Activated naive CD8-positive, alpha-beta T cell treated with anti-CD3 and anti-CD28 coated beads, Interleukin-2, amount 50 U/mL, for 24 hours (primary cell): ENCODE measurements around the gene ZSWIM7.
A peak's percentile ranks its signal among the peaks of the same experiment; 100 is the strongest.

Source experiments
- ATAC-seq: fragments of 150-1000 bp; cut with Tn5 transposase; one replicate; pipeline ENCODE4 v1.10.0; 2021
- DNase-seq: peaks from one replicate; pipeline ENCODE4 v3.0.0; 2021
- H3K27ac Mint-ChIP-seq: one replicate; pipeline ENCODE4 v1.8.0; 2021; ENCODE audit warnings: mild to moderate bottlenecking, mixed read lengths
- H3K27me3 Mint-ChIP-seq: one replicate; pipeline ENCODE4 v1.8.0; 2021; ENCODE audit warnings: mixed read lengths
- H3K36me3 Mint-ChIP-seq: one replicate; pipeline ENCODE4 v1.8.0; 2021; ENCODE audit warnings: low read depth, mixed read lengths
- H3K4me1 Mint-ChIP-seq: one replicate; pipeline ENCODE4 v1.8.0; 2021; ENCODE audit warnings: mixed read lengths
- H3K4me3 Mint-ChIP-seq: one replicate; pipeline ENCODE4 v1.8.0; 2021; ENCODE audit warnings: mild to moderate bottlenecking, moderate library complexity, mixed read lengths
- H3K9me3 Mint-ChIP-seq: one replicate; pipeline ENCODE4 v1.8.0; 2021; ENCODE audit warnings: mixed read lengths

Gene ZSWIM7

DNA sequence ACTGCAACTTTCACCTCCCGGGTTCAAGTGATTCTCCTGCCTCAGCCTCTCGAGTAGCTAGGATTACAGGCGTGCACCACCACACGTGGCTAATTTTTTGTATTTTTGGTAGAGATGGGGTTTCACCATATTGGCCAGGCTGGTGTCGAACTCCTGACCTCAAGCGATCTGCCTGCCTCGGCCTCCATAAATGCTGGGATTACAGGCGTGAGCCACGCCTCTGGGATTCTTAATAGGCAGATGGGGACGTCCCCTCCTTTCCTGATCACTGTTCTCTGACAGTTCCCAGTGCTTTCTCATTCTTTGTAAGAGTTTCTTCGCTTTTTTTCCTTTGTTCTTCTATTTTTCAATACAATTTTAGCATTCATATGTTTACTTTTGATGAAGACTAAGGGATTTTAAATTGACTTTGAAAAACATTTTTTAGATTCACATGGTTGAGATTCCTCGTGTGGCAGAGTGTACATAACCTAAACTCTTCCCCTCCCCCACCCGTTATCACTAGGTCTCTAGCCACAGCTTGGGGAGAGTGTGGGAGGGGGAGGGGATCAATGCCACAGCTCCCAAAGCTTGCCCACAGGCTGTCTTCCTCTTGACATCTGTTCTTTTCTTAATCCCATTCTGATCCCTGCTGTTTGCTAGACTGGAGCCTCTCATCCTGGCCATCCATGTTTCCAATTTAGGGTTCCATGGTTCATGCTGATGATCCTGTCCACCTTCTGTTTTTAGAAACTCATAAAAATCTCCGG, 43.5 kb downstream of the ZSWIM7 start:
- Mint-ChIP-seq H3K4me3 (no peak overlapping the region), H3K36me3 (no peaks in the 10 kb centered on the region), H3K27me3 (peaks cover 25% of the 10 kb centered on the region), H3K9me3 (no peaks in the 10 kb centered on the region), H3K4me1 (peaks cover 40% of the 10 kb centered on the region), H3K27ac (no peak overlapping the region)
- no peak for DNase-seq
- no peak for ATAC-seq

DNA sequence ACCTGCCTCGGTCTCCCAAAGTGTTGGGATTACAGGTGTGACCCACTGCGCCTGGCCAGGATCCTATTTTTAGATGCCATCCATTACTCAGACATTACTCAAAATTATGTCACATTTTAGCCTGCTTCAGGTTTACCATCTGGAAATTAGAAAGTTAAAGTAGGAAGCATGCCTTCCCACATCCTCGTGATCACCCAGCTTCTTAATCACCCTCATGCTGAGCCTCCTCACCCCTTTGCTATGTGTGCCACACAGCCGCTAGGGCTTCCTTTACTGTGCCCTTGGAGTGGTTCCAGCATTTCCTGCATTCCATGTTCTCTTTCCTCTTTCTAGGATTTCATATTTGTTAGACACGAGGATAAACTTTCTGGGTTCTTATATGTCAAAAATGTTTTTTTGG, 45.3 kb downstream of the ZSWIM7 start:
- Mint-ChIP-seq H3K4me3 (no peak overlapping the region), H3K9me3 (no peaks in the 10 kb centered on the region), H3K36me3 (no peaks in the 10 kb centered on the region), H3K4me1 (peaks cover 31% of the 10 kb centered on the region), H3K27ac (no peak overlapping the region), H3K27me3 (peaks cover 25% of the 10 kb centered on the region)
- ATAC-seq: no peak
- no peak for DNase-seq

DNA sequence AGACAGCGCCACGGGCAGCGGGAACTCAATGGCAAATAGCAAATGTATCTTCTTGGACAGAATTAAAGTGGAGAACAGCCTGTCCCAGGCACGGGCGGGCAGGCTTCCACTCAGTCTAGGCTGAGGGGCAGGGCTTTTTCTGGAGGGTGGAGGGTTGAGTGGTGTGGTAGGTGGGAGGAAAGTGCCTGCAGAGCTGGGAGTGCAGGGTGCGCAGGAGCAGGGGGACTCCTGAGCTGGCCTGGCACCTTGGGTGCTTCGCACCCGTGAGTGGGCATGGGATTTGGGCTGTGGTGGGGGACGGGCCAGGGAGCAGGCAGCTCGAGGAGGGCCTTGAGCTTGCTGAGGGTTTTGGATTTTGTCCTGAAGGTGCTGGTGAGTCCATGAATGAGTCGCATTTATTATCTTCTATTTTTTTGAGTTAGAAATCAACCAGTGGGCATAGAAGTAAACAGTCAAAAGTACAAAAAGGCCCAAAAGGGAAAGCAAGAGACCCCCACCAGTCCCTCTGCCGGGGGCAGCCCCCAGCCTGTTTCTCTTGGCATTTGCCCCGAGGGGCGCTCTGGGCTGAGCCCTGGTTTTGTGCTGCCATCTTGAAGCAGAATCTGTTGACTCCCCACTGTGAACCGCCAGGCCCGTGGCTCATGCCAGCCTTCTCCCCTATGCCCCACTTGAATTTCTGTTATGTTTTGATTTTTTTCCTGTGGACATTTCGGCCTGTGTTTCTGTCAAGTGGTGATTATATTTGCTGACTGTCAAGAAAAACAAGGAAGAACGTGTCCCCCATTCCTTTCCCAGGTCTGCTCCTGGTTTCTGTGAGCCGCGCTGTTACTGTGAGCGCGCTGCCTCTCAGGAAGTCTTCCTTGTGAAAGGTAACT, 46.4 kb downstream of the ZSWIM7 start:
- peaks cover 22% of the 10 kb centered on the region for H3K27me3 Mint-ChIP-seq
- no peaks in the 10 kb centered on the region for H3K36me3 Mint-ChIP-seq
- H3K9me3 Mint-ChIP-seq: no peaks in the 10 kb centered on the region
- peaks cover 20% of the 10 kb centered on the region for H3K4me1 Mint-ChIP-seq
- no peak for ATAC-seq
- no peak overlapping the region for H3K27ac Mint-ChIP-seq
- H3K4me3 Mint-ChIP-seq: no peak overlapping the region
- no peak for DNase-seq

DNA sequence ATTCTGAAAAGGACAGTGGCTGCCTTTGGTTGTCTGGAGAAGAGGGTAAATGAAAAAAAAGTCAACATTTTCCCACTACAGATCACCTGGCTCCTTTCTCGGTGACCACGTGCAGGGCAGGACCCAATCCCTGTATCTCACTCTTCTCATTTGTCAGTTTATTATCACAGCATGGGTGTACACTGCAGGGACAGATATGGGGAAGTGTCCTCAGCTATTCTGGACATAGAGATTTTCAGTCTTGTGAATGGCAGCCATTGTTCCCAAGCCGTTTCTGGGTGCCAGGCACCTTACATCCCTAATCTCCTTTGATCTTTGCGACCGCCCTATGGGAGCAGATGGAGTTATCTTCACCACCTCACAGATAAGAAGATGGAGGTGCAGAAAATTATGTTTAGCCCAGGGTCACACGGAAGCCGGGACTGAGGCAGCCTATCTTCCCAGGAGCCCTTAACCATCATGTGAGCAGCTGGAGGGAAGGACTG, 47.4 kb downstream of the ZSWIM7 start:
- Mint-ChIP-seq H3K4me3 (no peak overlapping the region), H3K27ac (no peak overlapping the region), H3K27me3 (peaks cover 19% of the 10 kb centered on the region), H3K9me3 (no peaks in the 10 kb centered on the region), H3K4me1 (peaks cover 14% of the 10 kb centered on the region), H3K36me3 (no peaks in the 10 kb centered on the region)
- DNase-seq (no peak), ATAC-seq (no peak)

DNA sequence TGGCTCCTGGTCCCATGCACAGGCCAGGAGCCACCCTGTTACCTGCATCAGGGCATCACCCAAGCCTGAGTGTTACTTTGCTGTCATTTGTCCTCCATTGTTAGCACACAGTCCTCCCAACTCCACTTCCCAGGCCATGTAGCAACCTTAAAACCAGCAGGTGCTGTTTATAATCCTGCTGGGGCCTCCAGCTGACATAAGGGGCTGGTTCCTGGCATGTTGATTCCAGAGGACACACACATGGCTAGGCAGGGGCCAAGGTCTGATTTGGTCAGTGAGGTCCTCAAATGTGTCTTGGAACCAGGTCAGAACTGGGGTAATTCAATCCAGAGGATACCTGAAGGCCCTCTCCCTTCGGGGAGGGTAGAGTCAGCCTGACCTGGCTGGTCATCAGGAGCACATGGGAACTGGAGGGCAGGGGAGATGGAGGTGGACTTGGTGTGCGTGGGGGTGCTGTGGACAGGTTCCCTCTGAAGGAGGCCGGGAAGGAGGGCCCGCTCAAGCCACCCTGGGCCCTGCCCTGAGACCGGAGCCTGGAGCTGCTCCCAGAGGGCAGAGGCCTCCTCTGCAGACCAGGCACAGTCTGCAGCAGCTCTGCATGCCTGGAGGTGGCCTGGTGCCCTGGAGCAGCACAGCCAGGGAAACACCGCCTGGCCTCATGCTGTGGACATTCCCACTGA, 48.0 kb downstream of the ZSWIM7 start:
- Mint-ChIP-seq H3K36me3 (no peaks in the 10 kb centered on the region), H3K4me3 (no peak overlapping the region), H3K4me1 (peaks cover 13% of the 10 kb centered on the region), H3K9me3 (no peaks in the 10 kb centered on the region), H3K27ac (no peak overlapping the region), H3K27me3 (peaks cover 21% of the 10 kb centered on the region)
- no peak for DNase-seq
- peak; percentile 29 for ATAC-seq

DNA sequence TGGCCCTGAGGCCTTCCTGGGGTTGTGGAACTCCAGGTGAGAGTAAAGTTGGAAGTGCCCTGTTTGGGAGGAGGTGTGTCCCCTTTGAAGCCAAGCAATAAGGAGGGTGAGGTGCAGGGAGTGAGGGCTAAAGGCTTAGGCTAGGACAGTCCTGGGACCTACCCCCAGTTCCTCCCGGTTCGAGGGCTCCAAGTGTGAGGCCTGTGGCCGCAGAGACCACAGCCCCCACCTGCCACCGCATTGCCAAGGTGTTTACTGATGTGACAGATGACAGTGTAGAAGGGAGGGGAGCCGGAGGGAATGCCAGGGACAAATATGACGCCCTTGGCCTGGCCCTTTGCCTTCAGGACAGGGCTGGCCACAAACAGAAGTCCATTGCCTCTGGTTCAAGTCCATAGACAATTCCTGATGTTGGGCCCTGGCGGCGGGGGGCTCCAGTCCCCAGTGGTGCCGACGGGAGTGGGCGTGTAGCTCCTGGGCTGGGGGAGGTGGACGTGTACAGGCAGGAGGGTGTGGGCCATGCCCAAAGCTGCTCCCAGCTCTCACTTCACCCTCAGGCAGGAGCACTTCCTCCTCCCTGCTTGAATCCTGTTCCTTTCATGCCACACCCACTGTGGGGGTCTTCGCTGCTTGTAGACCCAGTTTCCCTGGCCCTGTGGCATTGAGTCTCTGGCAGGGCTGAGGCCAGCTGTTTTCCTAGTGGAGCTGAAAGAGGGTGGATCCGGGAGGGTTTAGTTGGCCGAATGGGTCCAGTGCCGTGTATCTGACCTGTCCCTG, 51.3 kb downstream of the ZSWIM7 start:
- no peak for ATAC-seq
- DNase-seq: no peak
- Mint-ChIP-seq H3K27me3 (peaks cover 27% of the 10 kb centered on the region), H3K4me3 (no peak overlapping the region), H3K9me3 (no peaks in the 10 kb centered on the region), H3K27ac (no peak overlapping the region), H3K4me1 (peaks cover 19% of the 10 kb centered on the region), H3K36me3 (no peaks in the 10 kb centered on the region)

DNA sequence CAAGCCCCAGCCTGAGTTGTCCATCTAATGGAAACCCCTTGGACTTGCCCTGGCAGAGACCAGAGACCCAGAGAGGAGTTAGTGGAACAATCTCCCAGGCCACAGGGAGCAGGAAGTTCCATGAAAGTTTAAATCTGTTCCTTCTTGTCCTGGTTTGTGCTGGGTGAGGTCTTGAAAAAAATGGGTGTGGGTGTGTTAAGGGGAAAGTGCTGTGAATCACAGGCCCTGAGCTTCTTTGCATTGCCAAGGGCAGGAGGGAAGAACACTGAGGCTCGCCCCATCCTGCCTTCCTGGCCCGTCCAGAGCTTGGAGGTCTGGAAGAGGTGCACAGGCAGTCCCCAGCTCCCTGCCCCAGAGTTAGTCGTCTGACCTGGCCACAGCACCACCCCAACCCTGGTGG, 52.2 kb downstream of the ZSWIM7 start:
- no peaks in the 10 kb centered on the region for H3K36me3 Mint-ChIP-seq
- DNase-seq (no peak), ATAC-seq (no peak)
- H3K27me3 Mint-ChIP-seq: peaks cover 35% of the 10 kb centered on the region
- H3K27ac Mint-ChIP-seq: no peak overlapping the region
- no peak overlapping the region for H3K4me3 Mint-ChIP-seq
- no peaks in the 10 kb centered on the region for H3K9me3 Mint-ChIP-seq
- peaks cover 19% of the 10 kb centered on the region for H3K4me1 Mint-ChIP-seq

DNA sequence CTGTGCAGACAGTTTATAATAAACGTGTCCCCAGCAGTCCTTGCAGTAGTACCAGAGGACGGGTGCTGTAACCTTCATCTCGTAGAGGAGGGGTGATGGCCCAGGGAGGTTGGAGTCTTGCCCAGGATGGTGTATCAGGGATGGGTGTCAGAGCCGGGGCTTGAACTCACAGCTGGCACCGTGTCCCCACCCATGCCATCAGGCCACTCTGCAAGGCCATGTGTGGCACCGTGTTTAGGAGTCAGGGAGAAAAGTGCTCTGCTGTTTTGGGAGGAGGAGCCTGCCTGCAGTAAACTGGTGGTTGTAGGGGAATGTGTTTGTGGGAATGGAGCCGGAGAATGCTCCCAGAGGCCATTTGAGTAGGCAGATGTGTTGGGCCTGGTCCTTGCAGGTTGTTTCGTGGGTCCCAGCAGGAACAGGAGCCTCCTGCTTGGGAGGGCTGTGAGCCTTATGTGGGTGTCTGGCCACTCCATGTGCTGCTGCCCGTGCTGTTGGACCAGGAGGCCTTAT, 52.8 kb downstream of the ZSWIM7 start:
- Mint-ChIP-seq H3K36me3 (no peaks in the 10 kb centered on the region), H3K27me3 (peaks cover 35% of the 10 kb centered on the region), H3K4me1 (peaks cover 19% of the 10 kb centered on the region), H3K4me3 (no peak overlapping the region), H3K27ac (no peak overlapping the region), H3K9me3 (no peaks in the 10 kb centered on the region)
- no peak for ATAC-seq
- DNase-seq: no peak

DNA sequence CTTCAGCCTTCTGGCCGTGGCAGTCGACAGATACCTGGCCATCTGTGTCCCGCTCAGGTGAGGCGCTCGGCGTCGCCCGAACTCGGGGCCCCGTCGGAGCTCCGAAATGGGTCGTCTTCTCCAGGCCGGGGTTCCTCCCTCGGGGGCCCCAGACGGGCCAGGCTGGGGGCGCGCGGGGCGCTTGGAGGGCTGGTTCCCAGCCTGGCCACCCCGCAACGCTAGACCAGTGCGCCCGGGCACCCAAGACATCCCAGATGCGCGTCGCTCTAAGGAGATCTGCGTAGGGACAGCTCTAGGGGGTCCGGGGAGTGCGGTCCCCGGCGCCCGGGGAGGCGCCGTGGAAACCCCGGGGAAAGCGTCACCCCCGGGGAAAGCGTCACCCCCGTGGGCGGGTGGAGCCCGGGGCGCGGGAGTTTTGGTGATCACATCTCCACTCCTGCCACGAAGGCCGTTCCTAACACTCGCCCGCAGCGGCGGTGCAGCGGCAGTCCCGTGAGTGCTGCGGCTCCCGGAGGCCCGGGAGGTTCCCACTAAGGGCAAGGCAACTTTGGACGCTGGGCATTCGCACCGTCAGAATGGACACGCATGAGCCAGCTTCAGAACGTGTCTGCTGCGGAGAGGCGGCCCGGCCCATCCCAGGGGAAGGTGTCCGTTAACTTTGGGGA, 53.8 kb downstream of the ZSWIM7 start:
- H3K27ac Mint-ChIP-seq: no peak overlapping the region
- H3K36me3 Mint-ChIP-seq: no peaks in the 10 kb centered on the region
- DNase-seq (peak; percentile 45), ATAC-seq (no peak)
- peaks cover 35% of the 10 kb centered on the region for H3K27me3 Mint-ChIP-seq
- H3K4me3 Mint-ChIP-seq: peak overlapping the region; percentile 76
- H3K9me3 Mint-ChIP-seq: no peaks in the 10 kb centered on the region
- H3K4me1 Mint-ChIP-seq: peaks cover 19% of the 10 kb centered on the region

DNA sequence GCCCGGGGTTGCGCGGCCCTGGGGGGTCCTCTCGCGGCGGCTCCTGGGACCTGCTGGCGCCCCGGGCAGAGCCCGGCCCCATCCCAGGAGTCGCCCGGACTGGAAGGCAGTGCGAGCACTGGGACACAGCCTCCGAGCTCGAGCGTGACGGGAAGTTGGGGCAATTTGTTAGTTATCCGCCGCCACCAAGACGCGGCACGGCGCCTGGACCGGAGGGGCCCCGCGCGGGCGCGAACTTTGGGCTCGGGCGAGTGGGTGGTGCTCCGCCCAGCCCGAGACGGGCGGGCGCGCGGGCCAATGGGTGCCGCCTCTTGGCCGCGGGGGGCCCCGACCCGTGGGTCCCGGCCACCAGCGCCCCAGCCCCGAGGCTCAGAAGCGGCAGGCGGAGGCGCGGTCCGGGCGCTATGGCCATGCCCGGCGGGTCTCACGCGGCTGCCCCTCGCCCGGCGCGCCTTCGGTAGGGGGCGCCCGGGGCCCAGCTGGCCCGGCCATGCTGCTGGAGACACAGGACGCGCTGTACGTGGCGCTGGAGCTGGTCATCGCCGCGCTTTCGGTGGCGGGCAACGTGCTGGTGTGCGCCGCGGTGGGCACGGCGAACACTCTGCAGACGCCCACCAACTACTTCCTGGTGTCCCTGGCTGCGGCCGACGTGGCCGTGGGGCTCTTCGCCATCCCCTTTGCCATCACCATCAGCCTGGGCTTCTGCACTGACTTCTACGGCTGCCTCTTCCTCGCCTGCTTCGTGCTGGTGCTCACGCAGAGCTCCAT, 54.6 kb downstream of the ZSWIM7 start, which contains the start of gene ADORA2B:
Gene ADORA2B (plus strand): TSS at position 372 of the 768 bp plus-strand sequence. CDS start 119 bp downstream, at position 491.
- Mint-ChIP-seq H3K9me3 (no peaks in the 10 kb centered on the region), H3K27ac (peak within 1 kb of the TSS; percentile 34), H3K27me3 (peaks cover 35% of the 10 kb centered on the region), H3K4me3 (peak within 1 kb of the TSS; percentile 76), H3K36me3 (no peaks in the 10 kb centered on the region), H3K4me1 (peaks cover 19% of the 10 kb centered on the region)
- ATAC-seq (peak; percentile 74), DNase-seq (peak; percentile 69)

DNA sequence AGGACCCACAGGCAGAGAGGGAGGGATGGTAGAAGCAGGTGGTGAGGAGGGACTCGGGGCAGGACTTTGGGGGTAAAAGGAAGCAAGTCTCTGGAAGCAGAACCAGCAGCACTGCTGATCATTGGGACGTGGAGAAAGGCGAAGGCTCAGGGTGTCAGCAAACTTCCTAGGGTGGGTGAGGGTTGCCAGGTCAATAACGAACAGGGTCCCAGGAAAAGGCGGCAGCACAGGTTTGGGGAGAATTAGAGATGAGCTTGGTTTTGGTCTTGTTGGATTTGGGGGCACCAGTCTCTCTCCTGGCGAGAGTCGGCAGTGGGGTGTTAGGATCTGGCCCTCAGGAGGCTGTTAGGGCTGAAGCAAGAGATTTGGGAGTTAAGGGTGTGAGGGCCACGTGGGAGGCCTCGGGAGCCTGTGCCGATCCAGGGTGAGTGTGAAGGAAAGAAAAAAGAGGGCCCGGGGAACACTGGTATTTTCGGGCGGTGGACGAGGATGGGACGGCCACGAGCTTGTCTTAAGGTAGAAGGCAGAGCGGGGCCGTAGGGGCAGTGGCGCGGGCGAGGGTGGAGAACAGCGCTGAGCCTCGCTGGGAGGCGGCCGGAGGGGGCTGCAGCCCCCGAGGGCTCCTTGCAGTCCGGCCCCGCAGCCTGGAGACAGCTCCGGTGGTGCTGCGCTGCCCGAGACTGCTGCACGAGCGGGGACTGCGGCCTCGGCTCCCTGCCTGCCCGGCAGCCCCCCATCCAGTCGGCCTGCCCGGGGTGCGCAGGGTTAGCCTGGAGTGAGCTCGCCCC, 55.3 kb downstream of the ZSWIM7 start:
- Mint-ChIP-seq H3K9me3 (no peaks in the 10 kb centered on the region), H3K4me3 (peak overlapping the region; percentile 70), H3K4me1 (peaks cover 19% of the 10 kb centered on the region), H3K36me3 (no peaks in the 10 kb centered on the region), H3K27me3 (peaks cover 35% of the 10 kb centered on the region), H3K27ac (peak overlapping the region; percentile 34)
- ATAC-seq (no peak), DNase-seq (no peak)

DNA sequence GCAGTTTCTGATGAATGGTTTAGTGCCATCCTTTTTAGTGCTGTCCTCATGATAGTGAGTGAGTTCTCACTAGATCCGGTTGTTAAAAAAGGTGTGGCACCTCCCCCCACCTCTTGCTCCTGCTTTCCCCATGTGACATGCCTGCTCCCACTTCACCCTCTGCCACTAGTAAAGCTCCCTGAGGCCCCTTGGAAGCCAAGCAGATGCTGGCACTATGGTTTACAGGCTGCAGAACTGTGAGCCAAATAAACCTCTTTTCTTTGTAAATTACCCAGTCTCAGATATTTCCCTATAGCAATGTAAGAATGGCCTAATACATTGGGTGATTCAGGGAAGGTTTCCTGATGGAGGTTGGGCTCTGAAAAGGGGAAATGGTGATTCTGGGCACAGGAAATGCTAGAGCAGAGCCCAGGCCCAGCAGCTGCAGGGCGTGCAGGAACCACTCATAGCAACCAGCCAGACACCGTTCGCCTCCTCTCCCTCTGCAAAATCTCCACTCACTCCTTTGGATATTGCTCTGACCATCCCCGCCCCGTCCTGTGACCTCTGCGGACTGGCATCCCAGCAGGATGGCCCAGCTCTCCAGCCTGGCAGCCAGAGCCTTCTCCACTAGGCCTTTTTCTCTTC, 57.2 kb downstream of the ZSWIM7 start:
- peaks cover 37% of the 10 kb centered on the region for H3K27me3 Mint-ChIP-seq
- ATAC-seq (no peak), DNase-seq (no peak)
- peaks cover 19% of the 10 kb centered on the region for H3K4me1 Mint-ChIP-seq
- H3K36me3 Mint-ChIP-seq: no peaks in the 10 kb centered on the region
- H3K4me3 Mint-ChIP-seq: no peak overlapping the region
- peak overlapping the region; percentile 21 for H3K27ac Mint-ChIP-seq
- no peaks in the 10 kb centered on the region for H3K9me3 Mint-ChIP-seq
